GM13976 (cell line): ENCODE data around the gene APBB1IP.
A peak's percentile ranks its signal among the peaks of the same experiment; 100 is the strongest.

ENCODE experiments used
- DNase-seq: peaks from one replicate; pipeline ENCODE4 v3.0.0; 2012; ENCODE audit warnings: low spot score
- in situ Hi-C: fragments of 300-500 bp; cut with MboI; formaldehyde crosslinking; loops from one replicate; pipeline ENCODE4 v1.12.0; 2022; ENCODE audit warnings: low sequenced_read_pairs, mixed read lengths, inconsistent platforms; ENCODE audit not compliant: unreplicated experiment
- TF ChIP-seq, protein P1 (sequence below): IDR thresholded peaks from 2 replicates; pipeline ENCODE4 v1.5.1; 2012; ENCODE audit warnings: borderline replicate concordance, mild to moderate bottlenecking; ENCODE audit not compliant: insufficient read depth; ENCODE audit errors: extremely low read depth, missing control alignments, control extremely low read depth

APBB1IP gene

DNA sequence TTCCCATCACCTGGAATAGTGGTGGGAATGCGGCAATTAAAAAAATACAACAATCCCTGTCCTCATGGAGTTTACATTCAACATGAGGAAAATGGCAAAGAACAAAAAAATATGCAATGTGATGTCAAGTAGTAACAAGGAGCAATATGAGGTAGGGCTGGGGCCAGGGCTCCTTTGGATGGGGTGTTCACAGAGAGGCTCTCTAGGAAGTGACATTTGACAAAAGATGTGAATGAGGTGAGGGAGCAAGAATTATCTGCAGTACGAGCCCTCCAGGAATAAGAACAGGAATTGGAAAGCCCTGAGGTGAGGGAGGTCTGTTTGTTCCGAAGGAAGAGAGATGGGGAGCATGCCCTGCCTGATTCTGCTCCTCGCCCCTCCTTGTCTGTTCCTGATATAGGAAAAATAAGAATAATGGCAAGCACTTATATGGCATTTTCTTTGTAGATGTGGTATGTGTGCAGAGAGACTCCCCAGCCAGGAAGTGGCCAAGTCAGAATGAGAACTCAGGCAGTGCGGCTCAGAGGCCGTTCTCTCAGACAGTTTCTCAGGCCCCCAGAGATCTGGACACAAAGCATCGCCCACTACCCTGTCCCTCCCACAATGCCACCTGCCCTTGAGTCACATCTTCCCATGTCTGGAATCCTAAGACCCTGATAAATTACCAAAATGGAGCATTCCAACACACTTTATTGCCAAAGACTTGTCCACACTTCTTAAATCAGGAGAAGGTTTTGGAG is 105.6 kb downstream of the APBB1IP start:
- peak; percentile 71 for DNase-seq
- TF ChIP-seq, protein P1, sequence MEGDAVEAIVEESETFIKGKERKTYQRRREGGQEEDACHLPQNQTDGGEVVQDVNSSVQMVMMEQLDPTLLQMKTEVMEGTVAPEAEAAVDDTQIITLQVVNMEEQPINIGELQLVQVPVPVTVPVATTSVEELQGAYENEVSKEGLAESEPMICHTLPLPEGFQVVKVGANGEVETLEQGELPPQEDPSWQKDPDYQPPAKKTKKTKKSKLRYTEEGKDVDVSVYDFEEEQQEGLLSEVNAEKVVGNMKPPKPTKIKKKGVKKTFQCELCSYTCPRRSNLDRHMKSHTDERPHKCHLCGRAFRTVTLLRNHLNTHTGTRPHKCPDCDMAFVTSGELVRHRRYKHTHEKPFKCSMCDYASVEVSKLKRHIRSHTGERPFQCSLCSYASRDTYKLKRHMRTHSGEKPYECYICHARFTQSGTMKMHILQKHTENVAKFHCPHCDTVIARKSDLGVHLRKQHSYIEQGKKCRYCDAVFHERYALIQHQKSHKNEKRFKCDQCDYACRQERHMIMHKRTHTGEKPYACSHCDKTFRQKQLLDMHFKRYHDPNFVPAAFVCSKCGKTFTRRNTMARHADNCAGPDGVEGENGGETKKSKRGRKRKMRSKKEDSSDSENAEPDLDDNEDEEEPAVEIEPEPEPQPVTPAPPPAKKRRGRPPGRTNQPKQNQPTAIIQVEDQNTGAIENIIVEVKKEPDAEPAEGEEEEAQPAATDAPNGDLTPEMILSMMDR: no peak
- in situ Hi-C loops: no loop called here

DNA sequence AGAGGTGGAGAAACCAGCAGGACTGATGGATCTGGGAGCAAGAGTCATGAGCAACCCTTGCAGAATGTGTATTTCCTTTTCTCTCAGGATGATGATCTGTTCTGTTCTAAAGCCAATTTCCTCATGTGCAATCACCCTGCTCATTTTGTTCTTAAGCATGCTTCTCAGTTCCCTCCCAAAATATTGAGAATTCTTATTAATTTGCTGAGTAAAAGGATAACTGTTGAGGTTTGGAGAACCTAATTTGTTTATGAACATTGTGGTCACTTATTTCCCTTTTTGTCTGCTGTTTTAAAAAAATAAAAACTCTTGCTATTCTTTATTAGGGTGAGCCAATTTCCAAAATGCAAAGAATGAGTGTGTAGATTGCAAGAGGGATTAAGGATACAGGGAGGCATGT is 106.8 kb downstream of the APBB1IP start:
- in situ Hi-C loops: no loop called here
- TF ChIP-seq, protein P1: no peak
- no peak for DNase-seq

DNA sequence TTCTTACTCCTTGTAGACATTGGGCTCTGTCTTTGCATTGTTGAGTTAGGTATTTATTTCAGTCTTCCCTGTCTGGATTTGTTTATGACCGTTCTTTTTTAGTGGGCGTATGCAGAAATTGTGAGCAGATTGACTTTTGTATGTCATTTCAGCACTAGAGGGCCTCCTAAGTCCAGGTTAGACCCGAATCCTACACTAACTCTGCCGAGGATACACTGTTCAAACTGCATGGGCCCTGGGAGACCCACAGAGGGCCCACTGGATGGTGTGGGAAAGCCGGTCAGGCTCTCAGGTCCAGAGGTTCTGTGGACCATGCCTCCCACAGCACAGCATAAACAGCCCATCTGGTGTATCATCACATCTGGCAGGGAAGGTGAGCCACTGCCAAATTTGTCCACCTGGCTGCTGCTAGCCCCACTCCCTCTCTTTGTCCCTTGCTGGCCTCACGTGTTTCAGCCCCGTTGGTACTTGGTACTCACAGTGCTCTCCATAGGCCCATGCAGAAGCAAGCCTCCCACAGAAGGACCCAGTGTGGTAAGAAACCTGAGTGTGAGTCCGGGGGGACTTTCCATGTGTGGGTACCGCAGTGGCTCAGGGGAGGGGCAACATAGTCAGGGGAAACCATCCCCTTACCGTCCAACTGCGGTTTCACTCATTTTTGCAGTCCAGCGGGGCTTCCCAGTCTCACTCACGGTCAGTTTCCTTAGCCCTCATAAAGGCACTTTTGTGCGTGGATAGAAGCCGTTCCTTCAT is 112.8 kb downstream of the APBB1IP start:
- in situ Hi-C loops: no loop called here
- TF ChIP-seq, protein P1: no peak
- DNase-seq: no peak

DNA sequence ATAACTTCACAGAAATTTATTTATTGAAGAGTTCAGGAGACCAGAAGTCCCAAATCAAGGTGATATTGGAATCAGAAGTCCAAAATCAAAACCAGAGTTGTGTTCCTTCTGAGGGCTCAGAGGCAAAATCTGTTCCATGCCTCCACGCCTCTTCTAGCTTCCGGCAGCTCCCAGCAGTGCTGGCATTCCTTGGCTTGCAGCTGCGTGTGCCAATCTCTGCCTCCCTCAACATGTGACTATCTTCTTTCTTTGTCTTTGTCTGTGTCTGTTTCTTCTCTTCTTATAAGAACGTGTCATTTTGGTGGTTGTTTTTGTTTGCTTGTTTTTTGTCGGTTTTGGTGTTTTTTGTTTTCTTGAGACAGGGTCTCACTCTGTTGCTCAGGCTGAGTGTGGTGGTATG is 116.1 kb downstream of the APBB1IP start:
- TF ChIP-seq, protein P1: no peak
- in situ Hi-C loops: no loop called here
- DNase-seq: no peak

DNA sequence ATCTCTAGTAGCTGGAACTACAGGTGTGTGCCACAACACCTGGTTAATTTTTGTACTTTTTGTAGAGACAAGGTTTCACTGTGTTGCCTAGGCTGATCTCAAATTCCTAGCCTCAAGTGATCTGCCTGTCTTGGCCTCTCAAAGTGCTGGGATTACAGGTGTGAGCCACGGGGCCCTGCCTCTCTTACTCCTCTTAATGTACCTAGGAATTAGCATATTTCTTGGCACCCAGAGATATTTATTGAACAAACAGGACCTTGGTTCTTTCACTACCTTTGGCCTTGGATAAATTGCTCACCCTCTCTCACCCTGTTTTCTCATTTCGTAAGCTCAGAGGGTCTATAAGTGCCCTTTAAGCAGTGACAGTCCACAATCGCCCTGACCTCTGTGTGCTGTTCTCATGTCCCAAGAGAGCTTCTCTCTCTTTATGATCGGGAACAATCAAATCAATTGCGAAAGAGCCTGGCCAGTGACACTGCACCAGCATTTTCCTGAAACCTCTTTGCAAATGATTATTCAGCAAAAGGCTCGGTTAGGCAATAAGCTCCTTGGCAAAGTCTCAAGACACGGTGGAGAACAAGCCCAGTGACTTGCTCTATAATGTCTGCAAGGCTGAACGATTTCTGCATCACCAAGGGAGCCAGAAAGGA is 117.7 kb downstream of the APBB1IP start:
- no peak for DNase-seq
- TF ChIP-seq, protein P1: no peak
- in situ Hi-C loops: no loop called here

DNA sequence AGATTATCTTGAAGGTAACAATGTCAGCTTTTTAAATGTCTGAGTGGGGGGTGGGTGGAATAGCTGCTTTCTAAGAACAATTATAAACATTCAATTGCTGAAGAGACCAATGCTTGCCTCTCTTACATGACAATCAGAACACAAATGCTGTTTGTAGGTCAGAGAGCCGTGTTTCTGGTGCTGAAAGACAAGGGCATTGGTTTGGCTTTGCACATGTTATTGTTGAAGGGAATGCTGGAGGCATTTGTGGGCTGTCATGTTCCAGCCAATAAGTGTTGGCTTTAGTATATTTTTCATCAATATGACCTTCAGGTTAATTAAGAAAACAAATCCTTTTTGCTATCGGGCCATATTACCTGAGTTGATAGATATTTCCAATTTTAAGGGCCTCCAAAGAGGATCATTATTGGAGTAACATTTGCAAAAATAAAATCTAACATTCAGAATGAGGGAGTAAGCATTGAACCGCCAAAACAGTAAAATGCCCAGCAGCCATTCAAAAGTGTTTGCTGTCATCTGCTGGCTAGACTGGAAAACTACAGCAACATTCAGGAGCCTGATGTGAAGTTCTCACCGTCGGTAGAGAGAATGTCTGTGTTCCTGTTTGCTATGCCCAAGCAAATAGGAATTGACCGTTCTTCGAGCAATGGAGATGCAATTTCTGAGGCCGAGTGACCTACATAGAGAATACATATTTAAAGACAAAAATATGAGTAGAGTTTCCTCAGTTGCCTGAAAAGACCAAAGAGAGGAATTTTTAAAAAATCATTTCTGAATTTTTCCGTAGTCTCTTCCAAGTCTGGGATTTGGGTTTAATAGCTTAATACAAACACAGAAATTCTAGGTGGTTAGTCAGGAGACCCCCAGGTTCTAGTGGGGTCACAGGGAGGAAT is 118.9 kb downstream of the APBB1IP start:
- TF ChIP-seq, protein P1: peak; percentile 55
- in situ Hi-C loops: no loop called here

More for the DNA sequence above, 118.9 kb downstream of the APBB1IP start:
- peak; percentile 70 for DNase-seq
